Measurements from ENCODE around the gene CHD6. TPM values are rescaled to one million over a fixed set of nuclear protein-coding genes. Genes with fewer than 3 reads are reported as not detected.

Gene CHD6
- total RNA-seq, 4 donors from 2014 or later, result 21.5 to 130 (median 33.6) TPM

- Histone ChIP-seq H3K4me3 (no peak overlapping the region), H3K4me1 (no peaks in the 10 kb centered on the region), H3K9me3 (no peaks in the 10 kb centered on the region), H3K27ac (no peak overlapping the region), H3K27me3 (no peaks in the 10 kb centered on the region), H3K36me3 (no peaks in the 10 kb centered on the region)
- no peak for DNase-seq
- TF ChIP-seq CTCF (IDR thresholded peaks at IDR 0.05), result no peak
- no peak for TF ChIP-seq POLR2A (IDR thresholded peaks at IDR 0.05)
These were observed 31.4 kb downstream of the CHD6 start for GRCh38 chr20:41586772-41587171.

GRCh38 chr20:41580350-41580749 is 37.8 kb downstream of the CHD6 start:
- DNase-seq, result no peak
- Histone ChIP-seq H3K4me3 (no peak overlapping the region), H3K9me3 (no peaks in the 10 kb centered on the region), H3K36me3 (no peaks in the 10 kb centered on the region), H3K4me1 (peaks cover 0 to 25% (median 0%) of the 10 kb centered on the region in 4 donors), H3K27me3 (no peaks in the 10 kb centered on the region), H3K27ac (no peak overlapping the region)
- TF ChIP-seq CTCF (IDR thresholded peaks at IDR 0.05) (no peak), POLR2A (IDR thresholded peaks at IDR 0.05) (no peak)

- peaks cover 0 to 34% (median 2%) of the 10 kb centered on the region in 4 donors for H3K4me1 ChIP-seq
- H3K27me3 ChIP-seq, result no peaks in the 10 kb centered on the region
- TF ChIP-seq POLR2A (IDR thresholded peaks at IDR 0.05) (no peak), CTCF (IDR thresholded peaks at IDR 0.05) (no peak)
- no peaks in the 10 kb centered on the region for H3K9me3 ChIP-seq
- H3K4me3 ChIP-seq, result no peak overlapping the region
- no peaks in the 10 kb centered on the region for H3K36me3 ChIP-seq
- no peak for DNase-seq
- no peak overlapping the region for H3K27ac ChIP-seq
These were observed 40.8 kb downstream of the CHD6 start for GRCh38 chr20:41577129-41578009.

GRCh38 chr20:41575412-41575811 is 42.8 kb downstream of the CHD6 start:
- Histone ChIP-seq H3K27ac (no peak overlapping the region), H3K9me3 (no peaks in the 10 kb centered on the region), H3K4me3 (no peak overlapping the region), H3K4me1 (peaks cover 0 to 39% (median 2%) of the 10 kb centered on the region in 4 donors), H3K36me3 (no peaks in the 10 kb centered on the region), H3K27me3 (no peaks in the 10 kb centered on the region)
- no peak for DNase-seq
- TF ChIP-seq CTCF (IDR thresholded peaks at IDR 0.05), result no peak
- TF ChIP-seq POLR2A (IDR thresholded peaks at IDR 0.05), result no peak

- peaks cover 0 to 36% (median 2%) of the 10 kb centered on the region in 4 donors for H3K4me1 ChIP-seq
- DNase-seq, result no peak
These were observed 43.3 kb downstream of the CHD6 start for GRCh38 chr20:41574802-41575389.

More at GRCh38 chr20:41574802-41575389, 43.3 kb downstream of the CHD6 start:
- no peaks in the 10 kb centered on the region for H3K9me3 ChIP-seq
- H3K36me3 ChIP-seq, result no peaks in the 10 kb centered on the region
- no peak overlapping the region for H3K4me3 ChIP-seq
- H3K27ac ChIP-seq, result no peak overlapping the region
- TF ChIP-seq POLR2A (IDR thresholded peaks at IDR 0.05) (no peak), CTCF (IDR thresholded peaks at IDR 0.05) (no peak)
- H3K27me3 ChIP-seq, result no peaks in the 10 kb centered on the region
